ENCODE measurements around the gene SRGN. TPM values are rescaled to one million over a fixed set of nuclear protein-coding genes. Genes with fewer than 3 reads are reported as not detected.

Gene SRGN
- total and polyA plus RNA-seq, 10 of the 15 experiments (the other 5 are each of a cell fraction or from before 2014, with no cell fraction given) = 382 to 2,414 (median 885) TPM

- Histone ChIP-seq H3K4me2 (ENCODE audit: control insufficient read depth, insufficient read depth) (peak overlapping the region; percentile 45), H3K27ac (ENCODE audit: control insufficient read depth, insufficient read depth) (peak overlapping the region; percentile 85), H3K4me1 (ENCODE audit: control insufficient read depth, insufficient read depth, low read length) (peaks cover 89% of the 10 kb centered on the region), H3K27me3 (replicated peaks in 1 of 2; ENCODE audit: control insufficient read depth in 2 of 2, insufficient read depth in 2 of 2, low read length in 1 of 2) (no peaks in the 10 kb centered on the region), H4K20me1 (ENCODE audit: control insufficient read depth, insufficient read depth) (no peaks in the 10 kb centered on the region), H3K9me3 (replicated peaks; ENCODE audit: control insufficient read depth, insufficient read depth, low read length) (no peaks in the 10 kb centered on the region), H2AFZ (ENCODE audit: control insufficient read depth, low read depth, low read length) (peak overlapping the region; percentile 12; the same call in 1 of the 2 replicates), H3K9ac (ENCODE audit: control insufficient read depth, insufficient read depth, low read length) (peak overlapping the region; percentile 36), H3K4me3 (no peak overlapping the region), H3K36me3 (ENCODE audit: control insufficient read depth in 2 of 2, insufficient read depth in 2 of 2, low read length in 1 of 2) (no peaks in the 10 kb centered on the region), H3K79me2 (ENCODE audit: control insufficient read depth, insufficient read depth, low read length) (peaks cover 3% of the 10 kb centered on the region)
- intact Hi-C loops (cut with micrococcal nuclease; ENCODE audit: unreplicated experiment) = loop anchor here (1.0 kb wide), 1 partner anchor 39 kb away; no protein-coding TSS in a partner anchor
- POLR2A ChIA-PET = interaction anchor here (1.2 to 16.7 kb wide), 4 partner anchors 13 to 45 kb away, joined by 3 to 312 read pairs (median 121); partner anchors contain the start of gene SRGN
- in situ Hi-C loops (cut with MboI) = no loop called here
- DNase-seq (ENCODE audit: low read depth, low spot score) (no peak), FAIRE-seq (peak; percentile 54), ATAC-seq (peak; percentile 64)
- 31% methylated on average over 3 of the region's 3 CpGs for WGBS (ENCODE audit: insufficient coverage, insufficient replicate concordance, low lambda C conversion rate, missing lambda C conversion rate)
- CTCF ChIA-PET = interaction anchor here (0.6 to 14.3 kb wide), 6 partner anchors 14 to 49 kb away, joined by 3 to 121 read pairs (median 6); no protein-coding TSS in a partner anchor
- BruUV-seq (replicated peaks) = no TSS peak
- SMC1A ChIA-PET (ENCODE audit: uncharacterized antibody, unreplicated experiment) = interaction anchor here (0.8 to 17.6 kb wide), 8 partner anchors 6 to 178 kb away, joined by 3 to 355 read pairs (median 5); partner anchors contain the start of gene SRGN
- RAD21 ChIA-PET (ENCODE audit: unreplicated experiment) = interaction anchor here (1.0 to 25.6 kb wide), 7 partner anchors 13 to 175 kb away, joined by 3 to 544 read pairs (median 4); partner anchors contain the start of gene SRGN
- TF ChIP-seq NBN (IDR thresholded peaks at IDR 0.05) = peak; percentile 75; the same call in 1 of the 2 replicates
- TF ChIP-seq CHD2 (IDR thresholded peaks at IDR 0.05; ENCODE audit: borderline replicate concordance, low read depth, low read length) = peak; percentile 50; the same call in 1 of the 2 replicates
- peak; percentile 77 for TF ChIP-seq MXI1 (IDR thresholded peaks at IDR 0.05; ENCODE audit: low read depth, low read length)
- no peak for TF ChIP-seq RAD21 (IDR thresholded peaks at IDR 0.05; ENCODE audit: insufficient read depth, low read depth, low read length)
- no peak for TF ChIP-seq SMAD5 (IDR thresholded peaks at IDR 0.05; ENCODE audit: low read depth)
- no peak for TF ChIP-seq YY1 (IDR thresholded peaks at IDR 0.05; ENCODE audit: low read depth, low read length)
- TF ChIP-seq MYB (IDR thresholded peaks at IDR 0.05; ENCODE audit: borderline replicate concordance, low read depth, low read length) = no peak
- TF ChIP-seq, protein P1, sequence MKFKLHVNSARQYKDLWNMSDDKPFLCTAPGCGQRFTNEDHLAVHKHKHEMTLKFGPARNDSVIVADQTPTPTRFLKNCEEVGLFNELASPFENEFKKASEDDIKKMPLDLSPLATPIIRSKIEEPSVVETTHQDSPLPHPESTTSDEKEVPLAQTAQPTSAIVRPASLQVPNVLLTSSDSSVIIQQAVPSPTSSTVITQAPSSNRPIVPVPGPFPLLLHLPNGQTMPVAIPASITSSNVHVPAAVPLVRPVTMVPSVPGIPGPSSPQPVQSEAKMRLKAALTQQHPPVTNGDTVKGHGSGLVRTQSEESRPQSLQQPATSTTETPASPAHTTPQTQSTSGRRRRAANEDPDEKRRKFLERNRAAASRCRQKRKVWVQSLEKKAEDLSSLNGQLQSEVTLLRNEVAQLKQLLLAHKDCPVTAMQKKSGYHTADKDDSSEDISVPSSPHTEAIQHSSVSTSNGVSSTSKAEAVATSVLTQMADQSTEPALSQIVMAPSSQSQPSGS (IDR thresholded peaks at IDR 0.05; ENCODE audit: low read length) = peak; percentile 78
- TF ChIP-seq, protein P2, sequence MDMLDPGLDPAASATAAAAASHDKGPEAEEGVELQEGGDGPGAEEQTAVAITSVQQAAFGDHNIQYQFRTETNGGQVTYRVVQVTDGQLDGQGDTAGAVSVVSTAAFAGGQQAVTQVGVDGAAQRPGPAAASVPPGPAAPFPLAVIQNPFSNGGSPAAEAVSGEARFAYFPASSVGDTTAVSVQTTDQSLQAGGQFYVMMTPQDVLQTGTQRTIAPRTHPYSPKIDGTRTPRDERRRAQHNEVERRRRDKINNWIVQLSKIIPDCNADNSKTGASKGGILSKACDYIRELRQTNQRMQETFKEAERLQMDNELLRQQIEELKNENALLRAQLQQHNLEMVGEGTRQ (IDR thresholded peaks at IDR 0.05; ENCODE audit: borderline replicate concordance, low read depth, low read length) = no peak
- no peak for TF ChIP-seq MTA3 (IDR thresholded peaks at IDR 0.05; ENCODE audit: borderline replicate concordance, low read length)
- TF ChIP-seq HDAC2 (IDR thresholded peaks at IDR 0.05) = no peak
- TF ChIP-seq NFYA (IDR thresholded peaks at IDR 0.05; ENCODE audit: borderline replicate concordance, low read depth, low read length) = no peak
- no peak for TF ChIP-seq EGR1 (IDR thresholded peaks at IDR 0.05; ENCODE audit: borderline replicate concordance in 1 of 2, low read depth in 2 of 2, low read length in 2 of 2)
- TF ChIP-seq, protein P3, sequence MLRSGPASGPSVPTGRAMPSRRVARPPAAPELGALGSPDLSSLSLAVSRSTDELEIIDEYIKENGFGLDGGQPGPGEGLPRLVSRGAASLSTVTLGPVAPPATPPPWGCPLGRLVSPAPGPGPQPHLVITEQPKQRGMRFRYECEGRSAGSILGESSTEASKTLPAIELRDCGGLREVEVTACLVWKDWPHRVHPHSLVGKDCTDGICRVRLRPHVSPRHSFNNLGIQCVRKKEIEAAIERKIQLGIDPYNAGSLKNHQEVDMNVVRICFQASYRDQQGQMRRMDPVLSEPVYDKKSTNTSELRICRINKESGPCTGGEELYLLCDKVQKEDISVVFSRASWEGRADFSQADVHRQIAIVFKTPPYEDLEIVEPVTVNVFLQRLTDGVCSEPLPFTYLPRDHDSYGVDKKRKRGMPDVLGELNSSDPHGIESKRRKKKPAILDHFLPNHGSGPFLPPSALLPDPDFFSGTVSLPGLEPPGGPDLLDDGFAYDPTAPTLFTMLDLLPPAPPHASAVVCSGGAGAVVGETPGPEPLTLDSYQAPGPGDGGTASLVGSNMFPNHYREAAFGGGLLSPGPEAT (IDR thresholded peaks at IDR 0.05; ENCODE audit: low read depth) = no peak
- TF ChIP-seq EED (IDR thresholded peaks at IDR 0.05; ENCODE audit: low read depth) = no peak
- no peak for TF ChIP-seq YBX1 (IDR thresholded peaks at IDR 0.05)
- no peak for TF ChIP-seq PAX8 (IDR thresholded peaks at IDR 0.05)
- TF ChIP-seq ASH2L (IDR thresholded peaks at IDR 0.05; ENCODE audit: borderline replicate concordance, low read depth) = no peak
- TF ChIP-seq, protein P4, sequence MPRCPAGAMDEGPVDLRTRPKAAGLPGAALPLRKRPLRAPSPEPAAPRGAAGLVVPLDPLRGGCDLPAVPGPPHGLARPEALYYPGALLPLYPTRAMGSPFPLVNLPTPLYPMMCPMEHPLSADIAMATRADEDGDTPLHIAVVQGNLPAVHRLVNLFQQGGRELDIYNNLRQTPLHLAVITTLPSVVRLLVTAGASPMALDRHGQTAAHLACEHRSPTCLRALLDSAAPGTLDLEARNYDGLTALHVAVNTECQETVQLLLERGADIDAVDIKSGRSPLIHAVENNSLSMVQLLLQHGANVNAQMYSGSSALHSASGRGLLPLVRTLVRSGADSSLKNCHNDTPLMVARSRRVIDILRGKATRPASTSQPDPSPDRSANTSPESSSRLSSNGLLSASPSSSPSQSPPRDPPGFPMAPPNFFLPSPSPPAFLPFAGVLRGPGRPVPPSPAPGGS (IDR thresholded peaks at IDR 0.05; ENCODE audit: borderline replicate concordance, insufficient read depth, low read depth, low read length, poor library complexity, severe bottlenecking) = no peak
These were observed 36.6 kb upstream of the SRGN start for GRCh38 chr10:69051303-69051702.

Data from GM12878 (cell line).